ENCODE results near the gene CCDC69. TPM values are rescaled to one million over a fixed set of nuclear protein-coding genes. Genes with fewer than 3 reads are reported as not detected.

Gene CCDC69
- total and polyA plus RNA-seq, 2 of the 8 experiments (the other 6 are each of a cell fraction or from before 2014, with no cell fraction given), result 8.4 to 10.8 TPM

GRCh38 chr5:151251001-151251551 is 27.2 kb upstream of the CCDC69 start:
- H2BK5ac ChIP-seq (ENCODE audit: low read depth, low read length), result no peak overlapping the region
- no peak for DNase-seq (ENCODE audit: low read depth in 1 of 2, low spot score in 2 of 2)
- no peak overlapping the region for H3K27ac ChIP-seq (ENCODE audit: low read depth, low read length)
- no peak overlapping the region for H4K5ac ChIP-seq (ENCODE audit: insufficient read length, low read depth, low read length)
- POLR2A ChIA-PET (ENCODE audit: partially characterized antibody), result interaction anchor here (1.5 kb wide), 1 partner anchor 9 kb away, joined by 4 read pairs; no protein-coding TSS in a partner anchor
- peaks cover 6% of the 10 kb centered on the region; the same call in 1 of the 2 replicates for H3K23me2 ChIP-seq (ENCODE audit: low read depth, low read length)
- no peak overlapping the region for H3K4me3 ChIP-seq (ENCODE audit: extremely low read depth in 1 of 4, insufficient read depth in 2 of 4, low read depth in 3 of 4, low read length in 4 of 4)
- WGBS, 2 experiments (ENCODE audit: extremely low coverage in 1 of 2, insufficient coverage in 1 of 2, insufficient read length in 1 of 2, insufficient replicate concordance in 2 of 2, low coverage in 1 of 2, low lambda C conversion rate in 2 of 2, missing lambda C conversion rate in 1 of 2), result 85% methylated on average over 5 of the region's 5 CpGs; no CpG with 5 or more reads in 1 of the 2 experiments
- H2BK15ac ChIP-seq (ENCODE audit: low read length), result no peak overlapping the region
- H3K4me1 ChIP-seq (replicated peaks in 1 of 4; ENCODE audit: control insufficient read depth in 3 of 4, insufficient read depth in 4 of 4, low read length in 3 of 4), result peaks cover 0 to 5% (median 3%) of the 10 kb centered on the region in 4 experiments; a peak in 6 of 7 replicates
- H3K4ac ChIP-seq (replicated peaks; ENCODE audit: insufficient read length, low read depth, low read length), result no peak overlapping the region
- H2AK5ac ChIP-seq (ENCODE audit: low read depth, low read length), result no peak overlapping the region
- no peak overlapping the region for H2BK12ac ChIP-seq (ENCODE audit: low read depth, low read length)
- no peak overlapping the region for H3K18ac ChIP-seq (ENCODE audit: extremely low read depth, low read length)
- no peak overlapping the region for H3K14ac ChIP-seq (ENCODE audit: insufficient read length)
- no peak overlapping the region; a peak in 1 of 4 replicates for H3K4me2 ChIP-seq (ENCODE audit: insufficient read depth in 1 of 2, low read depth in 2 of 2, low read length in 2 of 2)
- no peak for FAIRE-seq
- CTCF ChIA-PET (ENCODE audit: partially characterized antibody), result interaction anchor here (0.6 to 5.1 kb wide), 9 partner anchors 9 to 273 kb away, joined by 3 to 36 read pairs (median 3); no protein-coding TSS in a partner anchor
- H4K8ac ChIP-seq (ENCODE audit: extremely low read depth, insufficient read depth, low read length), result no peak overlapping the region
- H2BK20ac ChIP-seq (ENCODE audit: low read length), result no peak overlapping the region
- no peaks in the 10 kb centered on the region for H3K79me1 ChIP-seq (ENCODE audit: low read depth, low read length)
- H3K56ac ChIP-seq (replicated peaks; ENCODE audit: insufficient read length, low read depth, low read length), result no peak overlapping the region
- H3K9me3 ChIP-seq (ENCODE audit: insufficient read depth in 2 of 2, low read depth in 1 of 2, low read length in 1 of 2), result no peaks in the 10 kb centered on the region
- no peak overlapping the region for H3K9ac ChIP-seq (replicated peaks in 1 of 4; ENCODE audit: extremely low read depth in 1 of 4, low read depth in 3 of 4, low read length in 3 of 4)
- H3K79me2 ChIP-seq (ENCODE audit: control insufficient read depth in 1 of 2, insufficient read depth in 2 of 2, low read length in 2 of 2), result peaks cover 0 to 8% of the 10 kb centered on the region in 2 experiments; a peak in 1 of 4 replicates
- H4K20me1 ChIP-seq (replicated peaks in 1 of 2; ENCODE audit: control insufficient read depth in 1 of 2, insufficient read depth in 2 of 2, low read length in 2 of 2), result no peaks in the 10 kb centered on the region
- peak overlapping the region; percentile 38 for H4K91ac ChIP-seq (replicated peaks; ENCODE audit: insufficient read length, low read length)
- peak overlapping the region; percentile 72 for H2AFZ ChIP-seq (ENCODE audit: low read length)
- no peak overlapping the region for H3K23ac ChIP-seq (ENCODE audit: insufficient read length)
- H3K27me3 ChIP-seq (replicated peaks in 1 of 4; ENCODE audit: control insufficient read depth in 3 of 4, extremely low read depth in 1 of 4, insufficient read depth in 3 of 4, low read length in 3 of 4), result no peaks in the 10 kb centered on the region
- H2BK120ac ChIP-seq (replicated peaks; ENCODE audit: low read depth, low read length), result no peak overlapping the region
- H3K36me3 ChIP-seq (ENCODE audit: control insufficient read depth in 2 of 4, insufficient read depth in 4 of 4, low read length in 3 of 4), result no peaks in the 10 kb centered on the region; a peak in 1 of 8 replicates
- TF ChIP-seq EGR1 (IDR thresholded peaks at IDR 0.05; ENCODE audit: borderline replicate concordance, low read depth, low read length) (no peak), SP4 (IDR thresholded peaks at IDR 0.05; ENCODE audit: low read length) (no peak), GTF2F1 (IDR thresholded peaks at IDR 0.05; ENCODE audit: borderline replicate concordance, low read depth, low read length) (no peak), CBX8 (IDR thresholded peaks at IDR 0.05; ENCODE audit: borderline replicate concordance, low read depth, low read length) (no peak), POLR2A (IDR thresholded peaks at IDR 0.05; ENCODE audit: control extremely low read depth in 1 of 2, low read depth in 2 of 2, low read length in 2 of 2) (no peak), SUZ12 (IDR thresholded peaks at IDR 0.05; ENCODE audit: low read length) (no peak), KDM5A (IDR thresholded peaks at IDR 0.05; ENCODE audit: low read length) (no peak), SIN3A (conservative IDR thresholded peaks at IDR 0.05 in 1 of 2, IDR thresholded peaks at IDR 0.05 in 1 of 2; ENCODE audit: low read depth in 1 of 2, low read length in 2 of 2) (no peak), YY1 (IDR thresholded peaks at IDR 0.05; ENCODE audit: low read depth, low read length) (no peak), TAF7 (optimal IDR thresholded peaks at IDR 0.05; ENCODE audit: borderline replicate concordance, low read depth, low read length) (no peak), ATF3 (IDR thresholded peaks at IDR 0.05; ENCODE audit: insufficient read depth, low read depth, low read length) (no peak), SIX5 (IDR thresholded peaks at IDR 0.05; ENCODE audit: low read depth, low read length) (no peak)
- TF ChIP-seq, protein P1, sequence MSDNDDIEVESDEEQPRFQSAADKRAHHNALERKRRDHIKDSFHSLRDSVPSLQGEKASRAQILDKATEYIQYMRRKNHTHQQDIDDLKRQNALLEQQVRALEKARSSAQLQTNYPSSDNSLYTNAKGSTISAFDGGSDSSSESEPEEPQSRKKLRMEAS (IDR thresholded peaks at IDR 0.05), result no peak
